Mesothelial cell of epicardium (in vitro differentiated cells): Measurements from ENCODE around the gene EXD3. TPM values are rescaled to one million over a fixed set of nuclear protein-coding genes. Genes with fewer than 3 reads are reported as not detected.
"Not testable (repeated sequence)": the region's sequence is repeated elsewhere in the genome, so short reads cannot be mapped to it uniquely, and the experiment has no call there.

Experiments used
- DNase-seq, 2 experiments: peaks; one replicate each; pipeline ENCODE4 v3.0.0; 2021; ENCODE audit warnings: low spot score in 2 of 2; ENCODE audit not compliant: unreplicated experiment in 2 of 2
- H3K27ac Mint-ChIP-seq: 2 replicates; pipeline ENCODE4 v1.8.0; 2021; ENCODE audit warnings: mixed read lengths
- H3K27me3 Mint-ChIP-seq: 2 replicates; pipeline ENCODE4 v1.8.0; 2021; ENCODE audit warnings: low read depth, mixed read lengths
- H3K36me3 Mint-ChIP-seq: 2 replicates; pipeline ENCODE4 v1.8.0; 2021; ENCODE audit warnings: mixed read lengths
- H3K4me1 Mint-ChIP-seq: 2 replicates; pipeline ENCODE4 v1.8.0; 2021; ENCODE audit warnings: mixed read lengths
- H3K4me3 Mint-ChIP-seq: 2 replicates; pipeline ENCODE4 v1.8.0; 2021; ENCODE audit warnings: mild to moderate bottlenecking, moderate library complexity, mixed read lengths
- H3K9me3 Mint-ChIP-seq: 2 replicates; pipeline ENCODE4 v1.8.0; 2021; ENCODE audit warnings: mixed read lengths
- CTCF ChIP-seq: fragments of 200-600 bp; sonication (generic); IDR thresholded peaks from one replicate; pipeline ENCODE4 v1.5.0; 2021; ENCODE audit warnings: antibody characterized with exemption; ENCODE audit not compliant: unreplicated experiment
- total RNA-seq: library from RNA; stranded (reverse); gene quantifications from 3 replicates; pipeline ENCODE4 v1.2.1, GENCODE V29; 2021

The EXD3 gene
- total RNA-seq, 1 donor from 2014 or later: 38.2 TPM

- Mint-ChIP-seq H3K27me3 (no peaks in the 10 kb centered on the region), H3K27ac (no peak overlapping the region), H3K4me3 (no peak overlapping the region), H3K4me1 (no peaks in the 10 kb centered on the region), H3K36me3 (peaks cover 40% of the 10 kb centered on the region), H3K9me3 (peaks cover 11% of the 10 kb centered on the region)
- no peak for TF ChIP-seq CTCF
- DNase-seq: no peak
Measured at GRCh38 chr9:137347928-137348327, 75.0 kb downstream of the EXD3 start.

DNA sequence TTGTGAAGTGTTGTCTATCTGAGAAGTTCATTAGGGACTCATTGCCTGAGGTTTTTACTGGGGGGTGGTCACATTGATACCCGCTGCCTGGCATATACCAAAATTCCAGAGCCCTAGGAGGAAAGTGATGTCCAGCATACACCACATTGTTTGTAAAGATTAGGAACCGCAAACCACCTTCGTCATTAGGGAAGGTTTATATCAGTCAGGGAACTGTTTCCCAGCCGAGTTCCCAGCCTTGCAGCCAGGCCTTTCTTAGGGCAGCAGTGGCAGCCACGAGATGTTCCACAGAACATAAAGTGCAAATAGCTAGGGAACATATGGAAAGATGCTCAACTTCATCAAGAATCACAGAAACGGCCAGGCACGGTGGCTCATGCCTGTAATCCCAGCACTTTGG is 80.5 kb downstream of the EXD3 start:
- Mint-ChIP-seq H3K9me3 (peaks cover 27% of the 10 kb centered on the region), H3K4me3 (no peak overlapping the region)

DNA sequence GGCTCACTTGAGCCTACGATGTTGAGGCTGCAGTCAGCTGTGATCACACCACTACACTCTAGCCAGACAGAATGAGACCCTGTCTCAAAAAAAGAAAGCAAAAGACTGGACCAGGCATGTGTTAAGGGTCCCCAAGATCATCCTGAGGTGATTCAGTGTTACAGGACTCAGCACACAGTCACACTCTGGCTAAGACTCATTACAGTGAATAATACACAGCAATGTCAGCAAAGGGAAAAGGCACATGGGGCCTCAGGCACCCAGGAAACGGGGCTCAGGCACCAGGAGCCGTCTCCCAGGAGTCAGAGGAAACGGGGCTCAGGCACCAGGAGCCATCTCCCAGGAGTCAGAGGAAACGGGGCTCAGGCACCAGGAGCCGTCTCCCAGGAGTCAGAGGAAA is 81.7 kb downstream of the EXD3 start:
- Mint-ChIP-seq H3K4me3 (no peak overlapping the region), H3K9me3 (peaks cover 32% of the 10 kb centered on the region), H3K27me3 (no peaks in the 10 kb centered on the region), H3K36me3 (peaks cover 45% of the 10 kb centered on the region), H3K27ac (no peak overlapping the region), H3K4me1 (peaks cover 11% of the 10 kb centered on the region)
- DNase-seq: no peak
- TF ChIP-seq CTCF: no peak

More for the DNA sequence above, 80.5 kb downstream of the EXD3 start:
- no peak overlapping the region for H3K27ac Mint-ChIP-seq
- no peak for DNase-seq
- peaks cover 49% of the 10 kb centered on the region for H3K36me3 Mint-ChIP-seq
- no peaks in the 10 kb centered on the region for H3K27me3 Mint-ChIP-seq
- TF ChIP-seq CTCF: no peak
- H3K4me1 Mint-ChIP-seq: peaks cover 11% of the 10 kb centered on the region

DNA sequence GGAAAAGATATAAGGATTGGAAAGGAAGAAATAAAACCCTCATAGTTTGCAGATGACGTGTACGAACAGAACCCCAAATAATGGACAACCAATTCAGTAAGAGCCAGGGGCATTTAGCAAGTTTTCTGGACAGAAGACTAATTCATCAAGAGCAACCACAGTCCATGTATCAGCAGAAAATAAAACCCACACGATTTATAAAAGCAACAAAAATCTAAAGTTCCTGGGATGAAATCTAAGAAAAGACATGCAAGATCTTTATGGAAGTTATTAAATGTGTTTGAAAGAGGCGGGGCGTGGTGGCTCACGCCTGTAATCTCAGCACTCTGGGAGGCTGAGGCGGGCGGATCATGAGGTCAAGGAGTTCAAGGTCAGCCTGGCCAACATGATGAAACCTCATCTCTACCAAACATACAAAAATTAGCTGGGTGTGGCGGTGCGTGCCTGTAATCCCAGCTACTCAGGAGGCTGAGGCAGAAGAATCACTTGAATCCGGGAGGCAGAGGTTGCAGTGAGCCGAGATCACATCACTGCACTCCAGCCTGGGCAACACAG is 83.0 kb downstream of the EXD3 start:
- H3K4me3 Mint-ChIP-seq, H3K27me3 Mint-ChIP-seq, DNase-seq: not testable (repeated sequence)
- Mint-ChIP-seq H3K36me3 (peaks cover 45% of the 10 kb centered on the region), H3K4me1 (peaks cover 11% of the 10 kb centered on the region), H3K27ac (peak overlapping the region; percentile 85), H3K9me3 (peaks cover 34% of the 10 kb centered on the region)

- H3K27me3 Mint-ChIP-seq: no peaks in the 10 kb centered on the region
- no peak overlapping the region for H3K4me3 Mint-ChIP-seq
- H3K9me3 Mint-ChIP-seq: peaks cover 34% of the 10 kb centered on the region
- no peak for DNase-seq
- peak overlapping the region; percentile 85 for H3K27ac Mint-ChIP-seq
- TF ChIP-seq CTCF: no peak
- H3K36me3 Mint-ChIP-seq: peaks cover 42% of the 10 kb centered on the region
- peaks cover 11% of the 10 kb centered on the region for H3K4me1 Mint-ChIP-seq
Measured at GRCh38 chr9:137339045-137339907, 83.7 kb downstream of the EXD3 start.

- no peak overlapping the region for H3K4me3 Mint-ChIP-seq
- DNase-seq: no peak
- peaks cover 33% of the 10 kb centered on the region for H3K9me3 Mint-ChIP-seq
- peaks cover 35% of the 10 kb centered on the region for H3K36me3 Mint-ChIP-seq
- H3K27ac Mint-ChIP-seq: no peak overlapping the region
- H3K4me1 Mint-ChIP-seq: peaks cover 11% of the 10 kb centered on the region
- TF ChIP-seq CTCF: no peak
- no peaks in the 10 kb centered on the region for H3K27me3 Mint-ChIP-seq
Measured at GRCh38 chr9:137336735-137337134, 86.2 kb downstream of the EXD3 start.
